D721Med (cell line): ENCODE results near the gene DNAH12.
"Not testable (repeated sequence)": the region's sequence is repeated elsewhere in the genome, so short reads cannot be mapped to it uniquely, and the experiment has no call there.

Source experiments
- DNase-seq: peaks from one replicate; pipeline ENCODE4 v3.0.0; 2011; ENCODE audit warnings: low spot score; ENCODE audit not compliant: insufficient read length
- FAIRE-seq: peaks from 2 replicates; lab custom pipeline; 2011; peaks lifted over from hg19 to GRCh38; lab: Jason Lieb, UNC
- TF ChIP-seq, protein P1 (sequence below): IDR thresholded peaks from 2 replicates; pipeline ENCODE4 v1.5.1; 2012; ENCODE audit warnings: mild to moderate bottlenecking, control low read depth; ENCODE audit not compliant: insufficient read depth; ENCODE audit errors: missing control alignments

DNAH12 gene

DNA sequence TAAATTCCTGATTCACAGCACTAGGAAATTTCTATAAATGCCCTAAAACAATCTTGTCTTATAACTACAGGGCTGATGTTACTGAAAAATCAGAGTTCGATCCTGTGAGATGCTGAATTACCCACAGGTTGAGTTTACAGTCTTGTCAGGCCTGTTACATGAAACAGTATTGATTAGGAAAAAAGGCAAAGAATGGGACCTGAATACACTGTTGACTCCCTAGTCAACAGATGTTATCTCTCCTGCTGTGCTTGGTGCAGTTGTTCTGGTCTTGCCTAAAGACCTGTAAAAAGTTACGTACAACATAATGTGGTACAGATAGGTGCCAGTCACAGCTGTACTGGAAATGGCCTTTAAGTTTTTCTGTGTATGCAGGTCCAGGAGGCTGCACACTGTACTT lies 160.3 kb downstream of the DNAH12 start:
- FAIRE-seq, result no peak
- TF ChIP-seq, protein P1, sequence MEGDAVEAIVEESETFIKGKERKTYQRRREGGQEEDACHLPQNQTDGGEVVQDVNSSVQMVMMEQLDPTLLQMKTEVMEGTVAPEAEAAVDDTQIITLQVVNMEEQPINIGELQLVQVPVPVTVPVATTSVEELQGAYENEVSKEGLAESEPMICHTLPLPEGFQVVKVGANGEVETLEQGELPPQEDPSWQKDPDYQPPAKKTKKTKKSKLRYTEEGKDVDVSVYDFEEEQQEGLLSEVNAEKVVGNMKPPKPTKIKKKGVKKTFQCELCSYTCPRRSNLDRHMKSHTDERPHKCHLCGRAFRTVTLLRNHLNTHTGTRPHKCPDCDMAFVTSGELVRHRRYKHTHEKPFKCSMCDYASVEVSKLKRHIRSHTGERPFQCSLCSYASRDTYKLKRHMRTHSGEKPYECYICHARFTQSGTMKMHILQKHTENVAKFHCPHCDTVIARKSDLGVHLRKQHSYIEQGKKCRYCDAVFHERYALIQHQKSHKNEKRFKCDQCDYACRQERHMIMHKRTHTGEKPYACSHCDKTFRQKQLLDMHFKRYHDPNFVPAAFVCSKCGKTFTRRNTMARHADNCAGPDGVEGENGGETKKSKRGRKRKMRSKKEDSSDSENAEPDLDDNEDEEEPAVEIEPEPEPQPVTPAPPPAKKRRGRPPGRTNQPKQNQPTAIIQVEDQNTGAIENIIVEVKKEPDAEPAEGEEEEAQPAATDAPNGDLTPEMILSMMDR, result no peak
- no peak for DNase-seq

GRCh38 chr3:57383406-57383805 lies 160.7 kb downstream of the DNAH12 start:
- TF ChIP-seq, protein P1, result no peak
- no peak for DNase-seq
- FAIRE-seq, result no peak

- DNase-seq (no peak), FAIRE-seq (no peak)
- TF ChIP-seq, protein P1, result no peak
Measured at GRCh38 chr3:57382933-57383332, 161.2 kb downstream of the DNAH12 start.

- DNase-seq (no peak), FAIRE-seq (no peak)
- TF ChIP-seq, protein P1, result no peak
Measured at GRCh38 chr3:57370341-57370740, 173.8 kb downstream of the DNAH12 start.

GRCh38 chr3:57365089-57365488 lies 179.1 kb downstream of the DNAH12 start:
- DNase-seq, FAIRE-seq: not testable (repeated sequence)

- not testable (repeated sequence) for FAIRE-seq
Measured at GRCh38 chr3:57356275-57356674, 187.9 kb downstream of the DNAH12 start.

GRCh38 chr3:57354768-57355167 lies 189.4 kb downstream of the DNAH12 start:
- DNase-seq (no peak), FAIRE-seq (no peak)
- TF ChIP-seq, protein P1, result no peak

More at GRCh38 chr3:57356275-57356674, 187.9 kb downstream of the DNAH12 start:
- not testable (repeated sequence) for DNase-seq

DNA sequence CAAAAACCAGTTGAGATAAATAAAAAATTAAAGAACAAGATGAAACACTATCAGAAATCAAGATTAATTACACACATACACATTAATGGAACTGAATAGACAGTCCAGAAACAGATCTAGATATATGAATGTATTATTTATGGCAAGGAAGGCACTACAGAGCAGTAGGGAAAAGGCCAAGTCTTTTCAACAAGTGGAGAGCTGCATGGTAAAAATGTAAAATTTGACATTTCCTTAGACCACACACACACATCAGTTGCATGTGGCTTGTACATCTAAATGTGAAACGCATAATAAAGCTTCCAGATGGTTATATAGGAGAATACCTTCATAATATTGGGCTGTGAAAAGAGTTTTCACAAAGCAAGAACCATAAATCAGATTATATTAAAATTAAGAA lies 193.9 kb downstream of the DNAH12 start:
- FAIRE-seq, result no peak
- TF ChIP-seq, protein P1, result no peak
- no peak for DNase-seq

DNA sequence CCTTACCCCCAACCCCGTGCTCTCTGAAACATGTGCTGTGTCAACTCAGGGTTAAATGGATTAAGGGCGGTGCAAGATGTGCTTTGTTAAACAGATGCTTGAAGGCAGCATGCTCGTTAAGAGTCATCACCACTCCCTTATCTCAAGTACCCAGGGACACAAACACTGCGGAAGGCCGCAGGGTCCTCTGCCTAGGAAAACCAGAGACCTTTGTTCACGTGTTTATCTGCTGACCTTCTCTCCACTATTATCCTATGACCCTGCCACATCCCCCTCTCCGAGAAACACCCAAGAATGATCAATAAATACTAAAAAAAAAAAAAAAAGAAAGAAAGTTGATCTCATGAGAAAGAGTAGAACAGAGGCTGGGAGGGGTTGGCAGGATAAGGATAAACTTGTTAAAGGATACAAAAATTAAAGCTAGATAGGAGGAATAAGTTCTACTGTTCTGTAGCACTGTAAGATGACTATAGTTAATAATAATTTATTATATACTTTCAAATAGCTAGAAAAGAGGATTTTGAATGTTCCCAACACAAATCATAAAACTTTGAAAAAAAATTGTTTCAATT lies 205.0 kb downstream of the DNAH12 start:
- not testable (repeated sequence) for FAIRE-seq

DNA sequence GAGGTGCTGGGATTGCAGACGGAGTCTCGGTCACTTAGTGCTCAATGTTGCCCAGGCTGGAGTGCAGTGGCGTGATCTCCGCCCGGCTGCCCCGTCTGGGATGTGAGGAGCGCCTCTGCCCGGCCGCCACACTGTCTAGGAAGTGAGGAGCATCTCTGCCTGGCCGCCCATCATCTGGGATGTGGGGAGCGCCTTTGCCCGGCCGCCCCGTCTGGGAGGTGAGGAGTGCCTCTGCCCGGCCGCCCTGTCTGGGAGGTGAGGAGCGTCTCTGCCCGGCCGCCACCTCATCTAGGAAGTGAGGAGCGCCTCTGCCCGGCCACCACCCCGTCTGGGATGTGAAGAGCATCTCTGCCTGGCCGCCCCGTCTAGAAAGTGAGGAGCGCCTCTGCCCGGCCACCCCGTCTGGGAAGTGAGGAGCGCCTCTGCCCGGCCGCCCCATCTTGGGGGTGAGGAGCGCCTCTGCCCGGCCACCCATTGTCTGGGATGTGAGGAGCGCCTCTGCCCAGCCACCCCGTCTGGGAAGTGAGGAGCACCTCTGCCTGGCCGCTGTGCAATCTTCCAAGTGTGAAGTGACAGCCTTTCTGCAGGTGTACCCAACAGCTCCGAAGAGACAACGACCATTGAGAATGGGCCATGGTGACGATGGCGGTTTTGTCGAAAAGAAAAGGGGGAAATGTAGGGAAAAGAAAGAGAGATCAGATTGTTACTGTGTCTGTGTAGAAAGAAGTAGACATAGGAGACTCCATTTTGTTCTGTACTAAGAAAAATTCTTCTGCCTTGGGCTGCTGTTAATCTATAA lies 205.7 kb downstream of the DNAH12 start:
- DNase-seq, FAIRE-seq: not testable (repeated sequence)

More for the DNA sequence above, 205.0 kb downstream of the DNAH12 start:
- DNase-seq, result not testable (repeated sequence)
